Glutamatergic neuron (in vitro differentiated cells): ENCODE measurements around the gene TNS3. TPM values are rescaled to one million over a fixed set of nuclear protein-coding genes. Genes with fewer than 3 reads are reported as not detected.

ENCODE experiments used
- DNase-seq: peaks from one replicate; pipeline ENCODE4 v3.0.0; 2022
- H3K27ac Mint-ChIP-seq: one replicate; pipeline ENCODE4 v1.8.0; 2020; ENCODE audit warnings: mild to moderate bottlenecking, mixed read lengths, inconsistent platforms; ENCODE audit not compliant: unreplicated experiment
- H3K27me3 Mint-ChIP-seq: one replicate; pipeline ENCODE4 v1.8.0; 2020; ENCODE audit warnings: mild to moderate bottlenecking, moderate library complexity, mixed read lengths, inconsistent platforms; ENCODE audit not compliant: unreplicated experiment
- H3K36me3 Mint-ChIP-seq: one replicate; pipeline ENCODE4 v1.8.0; 2020; ENCODE audit warnings: mild to moderate bottlenecking, mixed read lengths, inconsistent platforms; ENCODE audit not compliant: unreplicated experiment
- H3K4me1 Mint-ChIP-seq: one replicate; pipeline ENCODE4 v1.8.0; 2020; ENCODE audit warnings: mild to moderate bottlenecking, low read depth, mixed read lengths, inconsistent platforms; ENCODE audit not compliant: unreplicated experiment
- H3K4me3 Mint-ChIP-seq: one replicate; pipeline ENCODE4 v1.8.0; 2020; ENCODE audit warnings: mild to moderate bottlenecking, mixed read lengths, inconsistent platforms; ENCODE audit not compliant: unreplicated experiment
- H3K9me3 Mint-ChIP-seq: one replicate; pipeline ENCODE4 v1.8.0; 2020; ENCODE audit warnings: mild to moderate bottlenecking, moderate library complexity, mixed read lengths, inconsistent platforms; ENCODE audit not compliant: unreplicated experiment
- CTCF ChIP-seq: fragments of 200-600 bp; sonication (generic); IDR thresholded peaks from one replicate; pipeline ENCODE4 v1.5.0; 2021; ENCODE audit not compliant: partially characterized antibody, unreplicated experiment
- total RNA-seq: library from RNA; stranded (reverse); fragmentation: NEBNext Ultra II Directional; extraction: Animal tissue kit (Norgen Biotek cat#: 25700); gene quantifications from one replicate; pipeline ENCODE4 v1.2.1, GENCODE V29; 2021; ENCODE audit not compliant: unreplicated experiment

TNS3 gene
- total RNA-seq, 1 donor from 2014 or later: 3.8 TPM

GRCh38 chr7:47440320-47440719, 141.6 kb downstream of the TNS3 start:
- Mint-ChIP-seq H3K4me3 (no peak overlapping the region), H3K27ac (no peak overlapping the region), H3K36me3 (no peaks in the 10 kb centered on the region), H3K9me3 (peaks cover 2% of the 10 kb centered on the region), H3K4me1 (no peaks in the 10 kb centered on the region), H3K27me3 (peaks cover 2% of the 10 kb centered on the region)
- DNase-seq: no peak
- TF ChIP-seq CTCF: no peak

GRCh38 chr7:47439181-47439667, 142.7 kb downstream of the TNS3 start:
- no peak for TF ChIP-seq CTCF
- DNase-seq: no peak
- peaks cover 2% of the 10 kb centered on the region for H3K27me3 Mint-ChIP-seq
- H3K36me3 Mint-ChIP-seq: no peaks in the 10 kb centered on the region
- no peak overlapping the region for H3K27ac Mint-ChIP-seq
- peaks cover 3% of the 10 kb centered on the region for H3K9me3 Mint-ChIP-seq
- no peak overlapping the region for H3K4me3 Mint-ChIP-seq
- no peaks in the 10 kb centered on the region for H3K4me1 Mint-ChIP-seq

GRCh38 chr7:47438411-47439029, 143.4 kb downstream of the TNS3 start:
- H3K4me1 Mint-ChIP-seq: no peaks in the 10 kb centered on the region
- no peak for DNase-seq
- H3K27me3 Mint-ChIP-seq: peaks cover 2% of the 10 kb centered on the region
- H3K4me3 Mint-ChIP-seq: no peak overlapping the region
- TF ChIP-seq CTCF: no peak
- H3K9me3 Mint-ChIP-seq: peaks cover 3% of the 10 kb centered on the region
- H3K27ac Mint-ChIP-seq: no peak overlapping the region
- no peaks in the 10 kb centered on the region for H3K36me3 Mint-ChIP-seq

- peaks cover 2% of the 10 kb centered on the region for H3K27me3 Mint-ChIP-seq
- H3K36me3 Mint-ChIP-seq: no peaks in the 10 kb centered on the region
- H3K4me1 Mint-ChIP-seq: peaks cover 2% of the 10 kb centered on the region
- DNase-seq: peak; percentile 58
- no peak overlapping the region for H3K4me3 Mint-ChIP-seq
- peak; percentile 52 for TF ChIP-seq CTCF
- peaks cover 3% of the 10 kb centered on the region for H3K9me3 Mint-ChIP-seq
- no peak overlapping the region for H3K27ac Mint-ChIP-seq
Observed at GRCh38 chr7:47435889-47436312, 146.0 kb downstream of the TNS3 start.

GRCh38 chr7:47433564-47433895, 148.4 kb downstream of the TNS3 start:
- peaks cover 3% of the 10 kb centered on the region for H3K9me3 Mint-ChIP-seq
- H3K27me3 Mint-ChIP-seq: no peaks in the 10 kb centered on the region
- peaks cover 7% of the 10 kb centered on the region for H3K4me1 Mint-ChIP-seq
- no peak for TF ChIP-seq CTCF
- H3K27ac Mint-ChIP-seq: no peak overlapping the region
- no peaks in the 10 kb centered on the region for H3K36me3 Mint-ChIP-seq
- no peak for DNase-seq
- H3K4me3 Mint-ChIP-seq: no peak overlapping the region
